GM21619 (cell line): ENCODE measurements around the gene PCSK6.

Experiments
- ATAC-seq: cut with Tn5 transposase; IDR thresholded peaks from one replicate; pipeline ENCODE4 v1.9.1; 2021; ENCODE audit not compliant: unreplicated experiment

PCSK6 gene

DNA sequence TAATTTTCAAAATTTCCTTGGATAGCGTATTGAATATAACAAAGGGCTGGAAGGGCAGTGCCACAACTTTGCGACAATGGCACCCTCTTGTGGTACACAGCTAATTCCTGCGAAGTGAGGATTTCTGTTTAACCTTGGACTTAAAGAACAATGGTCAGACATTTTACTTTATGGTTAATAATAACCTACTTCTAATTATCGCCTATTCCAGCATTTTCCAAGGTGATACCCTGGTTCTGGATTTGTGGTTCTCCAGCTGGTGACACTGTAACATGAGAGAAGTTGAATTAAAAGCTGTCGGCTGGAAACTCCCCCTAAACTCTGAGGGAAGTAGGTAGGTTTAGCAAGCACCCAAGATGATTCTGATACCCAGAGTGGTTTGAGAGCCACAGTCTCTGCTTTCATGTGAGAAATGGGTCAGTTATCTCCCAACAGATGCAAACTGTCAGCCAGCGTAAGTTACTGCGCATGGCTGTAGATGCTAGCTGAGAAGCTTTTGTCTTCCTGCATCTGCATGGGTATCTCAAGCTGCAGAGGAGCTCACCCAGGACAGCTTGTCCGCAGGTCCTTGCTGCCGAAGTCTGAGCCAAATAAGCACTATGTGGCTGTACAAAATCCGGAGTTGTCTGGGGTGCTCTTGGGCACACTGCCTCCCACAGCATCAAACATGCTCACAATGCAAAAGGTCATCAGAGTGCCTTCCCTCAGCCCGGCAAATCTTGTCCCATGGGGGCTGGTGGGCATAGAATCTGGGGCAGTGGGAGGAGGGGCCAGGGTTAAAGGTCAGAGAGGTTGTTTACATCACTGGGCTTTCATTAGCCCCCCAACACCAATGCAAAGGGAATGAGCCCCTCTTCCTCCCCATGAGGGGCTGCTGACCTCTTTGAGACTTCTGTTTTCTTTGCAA, 231.0 kb downstream of the PCSK6 start:
- peak; percentile 60 for ATAC-seq

DNA sequence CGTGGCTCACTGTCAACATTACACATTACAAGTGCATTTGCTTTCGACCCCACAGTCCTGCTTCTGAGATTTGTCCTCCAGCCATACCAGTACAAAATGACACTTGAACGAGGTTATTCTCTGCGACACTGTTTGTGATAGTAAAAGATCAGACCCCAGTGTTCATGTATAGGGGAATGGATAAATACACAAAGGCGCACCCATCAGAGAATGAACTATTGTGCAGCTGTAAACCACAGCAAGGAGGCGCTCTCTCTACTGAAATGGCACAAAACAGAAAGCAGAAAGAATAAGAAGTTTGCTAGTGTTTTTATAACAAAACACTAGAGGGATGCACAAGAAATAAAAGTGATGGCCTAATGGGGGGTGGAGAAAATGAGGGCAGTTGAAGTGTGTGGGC, 232.8 kb downstream of the PCSK6 start:
- no peak for ATAC-seq

DNA sequence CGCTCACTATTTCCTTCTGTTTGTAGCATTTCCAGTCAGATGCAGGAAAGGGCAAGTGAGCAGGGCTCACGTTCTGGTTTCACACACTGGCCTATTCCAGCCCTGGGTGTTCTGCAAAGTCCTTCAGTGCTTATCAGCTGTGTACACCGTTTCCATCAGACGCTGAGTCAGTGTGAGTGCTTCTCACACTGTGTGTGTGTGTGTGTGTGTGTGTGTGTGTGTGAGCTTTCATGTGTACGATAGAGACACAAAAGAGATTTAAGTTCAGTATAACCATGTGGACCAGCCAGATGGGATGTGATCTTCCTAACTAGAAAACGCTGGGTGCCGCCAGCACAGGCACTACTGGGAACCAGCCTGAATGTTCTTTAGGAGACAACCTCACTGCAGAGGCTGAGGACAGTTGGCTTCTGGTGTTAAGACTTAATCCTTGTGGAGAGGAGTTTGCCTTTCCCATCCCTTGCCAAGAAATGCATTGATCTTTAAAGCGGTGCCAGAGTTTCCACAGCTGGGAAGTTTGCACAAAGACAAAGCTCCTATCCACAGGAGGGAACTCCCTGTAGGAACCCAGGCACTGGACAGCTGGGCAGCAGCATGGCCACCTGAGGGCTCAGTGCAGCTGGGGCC, 233.8 kb downstream of the PCSK6 start:
- ATAC-seq: no peak

GRCh38 chr15:101255051-101255395, 234.5 kb downstream of the PCSK6 start:
- ATAC-seq: no peak

DNA sequence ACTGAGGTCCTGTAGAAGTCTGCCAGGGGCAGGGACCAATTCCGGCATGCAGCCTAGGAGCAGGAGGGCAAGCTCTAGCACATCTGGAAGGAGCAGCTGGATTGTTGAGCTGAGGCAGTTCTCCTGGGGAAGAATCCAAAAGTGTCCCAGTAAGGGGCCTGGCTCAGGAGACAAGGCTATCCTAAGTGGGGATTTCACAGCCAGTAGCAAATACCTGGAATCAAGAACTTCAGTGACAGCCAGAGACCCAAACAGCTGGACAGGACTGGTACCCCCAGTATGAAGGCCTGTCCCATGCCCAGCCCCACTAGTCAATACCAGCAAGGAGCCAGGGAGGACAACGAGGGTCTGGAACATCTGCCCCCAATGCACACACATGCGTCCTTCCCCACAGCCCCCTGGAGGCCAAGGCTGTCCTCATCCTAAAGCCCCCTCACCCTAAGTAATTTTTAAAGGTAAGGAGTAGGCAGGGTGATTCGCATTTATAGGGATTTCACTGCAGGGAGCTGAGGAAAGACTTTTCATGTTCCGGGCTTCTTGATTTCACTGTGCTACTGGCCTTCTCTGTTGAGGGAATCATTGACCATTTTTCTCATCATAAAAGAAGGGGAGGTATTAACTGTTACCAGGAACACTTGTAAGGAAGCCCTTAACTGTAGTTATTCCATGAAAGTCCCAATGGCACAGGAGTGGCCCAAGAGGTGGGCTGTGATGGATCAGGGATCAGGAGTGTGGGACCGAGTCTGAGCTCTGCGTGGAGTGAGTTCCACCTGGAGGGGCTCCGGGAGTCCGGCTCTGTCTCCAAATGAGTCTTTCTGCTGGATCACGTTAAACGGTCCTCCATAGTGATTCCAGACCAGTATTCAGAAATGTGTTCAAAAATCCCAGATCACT, 235.1 kb downstream of the PCSK6 start:
- no peak for ATAC-seq
